Parietal lobe (tissue), 2 donors: Measurements from ENCODE around the gene PNRC1. TPM values are rescaled to one million over a fixed set of nuclear protein-coding genes. Genes with fewer than 3 reads are reported as not detected.

Experiments used
- small RNA-seq: library from RNA; depleted of rRNA; stranded (forward); fragments of <200 nt; gene quantifications from one replicate; pipeline ENCODE3, GENCODE V24; 2014; ENCODE audit warnings: low replicate concordance
- total RNA-seq: library from RNA; depleted of rRNA; stranded (reverse); fragments of >200 nt; gene quantifications from one replicate; pipeline ENCODE4 v1.2.3, GENCODE V29; 2014

Gene PNRC1
- total RNA-seq = 81.7 TPM

DNA sequence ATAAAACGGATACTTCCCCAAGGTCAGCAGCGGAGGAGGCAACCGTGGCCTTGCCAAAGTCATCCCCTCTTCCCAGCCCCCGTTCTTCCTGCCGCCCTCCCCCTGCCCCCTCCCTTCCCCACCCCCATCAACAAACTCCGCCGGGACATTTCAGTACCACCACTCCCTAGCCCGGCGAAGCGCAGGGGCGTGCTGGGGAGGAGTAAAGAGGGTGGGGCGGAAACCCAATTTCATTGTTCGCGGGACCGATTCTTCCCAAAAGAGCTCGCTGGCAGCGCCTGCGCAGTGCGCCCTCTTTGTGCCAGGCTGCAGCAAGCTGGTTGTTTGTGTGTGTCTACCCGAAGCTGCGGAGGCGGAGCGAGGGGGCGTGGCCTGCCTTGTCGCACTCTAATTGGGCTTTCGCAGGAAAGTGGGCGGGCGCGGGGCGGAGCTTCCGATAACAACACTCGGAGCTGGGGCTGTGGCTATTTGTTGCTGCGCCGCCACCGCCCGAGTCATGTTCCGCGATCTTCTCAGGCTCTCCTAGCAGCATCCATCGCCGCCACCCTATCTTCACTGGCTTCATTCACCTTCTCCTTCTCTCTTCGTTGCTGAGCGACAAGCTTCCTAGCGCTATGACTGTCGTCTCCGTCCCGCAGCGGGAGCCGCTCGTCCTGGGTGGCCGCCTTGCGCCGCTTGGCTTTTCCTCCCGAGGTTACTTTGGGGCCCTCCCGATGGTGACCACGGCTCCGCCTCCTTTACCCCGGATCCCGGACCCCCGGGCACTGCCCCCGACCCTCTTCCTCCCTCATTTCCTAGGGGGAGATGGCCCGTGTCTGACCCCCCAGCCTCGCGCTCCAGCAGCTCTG, at the start of gene PNRC1:
Gene PNRC1 (plus strand): TSS at position 471 of the 848 bp plus-strand sequence. CDS start 144 bp downstream, at position 615.

DNA sequence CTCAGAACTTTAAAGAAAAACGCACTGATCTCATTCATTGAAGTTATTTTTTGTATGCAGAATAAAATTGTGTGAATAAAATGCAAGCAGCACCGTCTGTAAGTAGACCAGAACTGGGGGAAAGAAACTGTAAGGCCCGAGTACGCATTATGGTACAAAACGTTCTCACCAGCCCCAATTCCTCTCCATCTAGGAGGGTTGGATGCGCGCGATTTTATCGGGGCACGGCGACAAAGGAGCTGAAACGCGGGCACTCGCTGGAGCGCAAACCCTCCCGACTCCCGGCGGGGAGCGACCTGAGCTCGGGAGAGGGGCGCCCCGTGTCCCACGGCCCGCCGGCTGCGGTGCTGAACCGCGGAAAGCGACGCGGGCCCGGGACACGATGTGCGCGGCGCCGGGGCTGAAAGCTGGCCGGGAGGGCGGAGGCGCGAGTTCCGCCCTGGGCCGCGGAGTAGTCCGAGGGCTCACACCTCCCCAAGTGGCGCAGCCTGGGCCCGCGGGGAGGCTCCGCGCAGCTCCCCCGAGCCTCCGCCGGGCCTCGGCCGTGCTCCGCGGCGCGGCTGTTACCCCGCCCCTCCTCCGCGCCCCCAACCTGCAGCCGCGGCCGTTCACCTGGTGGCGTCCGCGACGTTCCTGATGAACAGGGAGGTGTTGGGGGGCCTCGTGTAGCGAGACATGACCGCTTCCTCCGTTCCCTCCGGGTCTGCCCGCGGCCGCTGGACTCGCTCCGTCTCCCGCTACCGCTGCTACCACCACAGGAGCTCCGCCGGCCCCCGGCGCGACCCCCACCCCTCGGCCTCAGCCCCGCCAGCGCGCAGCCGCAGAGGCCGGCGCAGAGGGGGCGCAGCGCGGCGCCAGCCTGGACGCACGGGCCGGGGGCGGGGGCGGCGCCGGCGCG, 36.9 kb downstream of the PNRC1 start, which contains the start of gene SRSF12:
Gene SRSF12 (minus strand): TSS at position 861 of the 898 bp plus-strand sequence. CDS start 184 bp downstream, at position 677.

Small RNA genes lying within 50 kb of the gene (small RNA-seq; reads per million reads assigned to genes)
- gene RN7SL336P (not detected), gene RNU2-61P (1.4 reads per million, percentile 76 among the genes with 10 or more reads in this experiment)

Other genes with a start within 250 kb of the PNRC1 start
- 65.4 TPM for gene RNGTT, start 117.1 kb upstream of the PNRC1 start, total RNA-seq
- 38.2 TPM for gene SRSF12, start 37.3 kb downstream of the PNRC1 start, total RNA-seq
- gene PM20D2, start 65.3 kb downstream of the PNRC1 start, total RNA-seq = 16.6 TPM
- gene GABRR1, start 136.6 kb downstream of the PNRC1 start, total RNA-seq = not detected
- gene GABRR2, start 234.5 kb downstream of the PNRC1 start, total RNA-seq = 0.63 TPM